Mucosa of descending colon (tissue), 3 donors: ENCODE results near the gene KAT2A. TPM values are rescaled to one million over a fixed set of nuclear protein-coding genes. Genes with fewer than 3 reads are reported as not detected.

Experiments used
- ATAC-seq: fragments of 200-7000 bp; cut with Tn5 transposase; one replicate; pipeline ENCODE4 v1.9.1; 2020; ENCODE audit warnings: mild to moderate bottlenecking, moderate library complexity
- DNase-seq, 3 donors: peaks; one replicate each; pipeline ENCODE4 v3.0.0-alpha.2; 2020
- H3K36me3 ChIP-seq: fragments of 200-600 bp; one replicate; pipeline ENCODE4 v1.8.0; 2021; ENCODE audit warnings: low read depth, mild to moderate bottlenecking
- H3K4me1 ChIP-seq: fragments of 200-600 bp; one replicate; pipeline ENCODE4 v1.8.0; 2021; ENCODE audit warnings: low read depth, mild to moderate bottlenecking
- H3K4me3 ChIP-seq: fragments of 200-600 bp; one replicate; pipeline ENCODE4 v1.8.0; 2021; ENCODE audit warnings: mild to moderate bottlenecking
- H3K9me3 ChIP-seq: fragments of 200-600 bp; one replicate; pipeline ENCODE4 v1.8.0; 2021; ENCODE audit warnings: mild to moderate bottlenecking
- CTCF ChIP-seq: fragments of 200-600 bp; IDR thresholded peaks from one replicate; pipeline ENCODE4 v1.8.0; 2022; ENCODE audit warnings: antibody characterized with exemption, mild to moderate bottlenecking
- intact Hi-C, 2 donors: fragments of 100-400 bp; cut with DNase I in 1 of 2; cut with micrococcal nuclease in 1 of 2; formaldehyde crosslinking; loops; one replicate each; pipeline versions ENCODE4 v1.11.0 to v1.11.1; 2022; cut with DNase I, micrococcal nuclease
- long read RNA-seq, 2 donors: library from polyadenylated mRNA; unstranded; transcript quantifications; one replicate each; pipeline ENCODE4 v2.0.0, GENCODE V29; 2019 to 2021
- total RNA-seq, 3 donors: library from RNA; stranded (reverse); fragmentation: NEBNext Ultra II Directional in 2 of 3; extraction: Animal tissue kit (Norgen Biotek cat#: 25700) in 2 of 3; gene quantifications; one replicate each; pipeline versions ENCODE4 v1.2.1 to v1.2.4, GENCODE V29; 2021 to 2023
- donor health status: DM: no; HTN: no; CAD: no; lungs with moderate emphysema.
- donor health status: DM: no; HTN: no; CAD: no.
- donor health status: DM: no; HTN: yes; CAD: no.

The KAT2A gene
- total RNA-seq = 10 to 100 TPM; 21.6 to 47.8 (median 31.4) TPM
- long read RNA-seq, donor 1, transcript KAT2A-202 (18 exons, 2,990 nt) = major isoform, 19 of 89 reads
- long read RNA-seq, donor 1, partial matches to known transcripts = 47 of 89 reads
- long read RNA-seq, donor 1, other reads (novel, unspliced or antisense) = 19 of 89 reads
- long read RNA-seq, donor 2, partial matches to known transcripts = 2 of 2 reads
- long read RNA-seq, donor 2, other reads (novel, unspliced or antisense) = 0 of 2 reads

- H3K36me3 ChIP-seq = no peaks in the 10 kb centered on the region
- no peaks in the 10 kb centered on the region for H3K9me3 ChIP-seq
- DNase-seq = peak; percentile 87 to 89 (median 89)
- peak within 1 kb of the TSS; percentile 50 for H3K4me3 ChIP-seq
- peaks cover 17% of the 10 kb centered on the region for H3K4me1 ChIP-seq
- no peak for TF ChIP-seq CTCF
- intact Hi-C loops = no loop called here
- ATAC-seq = peak; percentile 86
These were observed at the start of gene KAT2A for GRCh38 chr17:42120770-42121769. Gene KAT2A (minus strand): TSS chr17:42121367. CDS start chr17:42121304, 63 bp downstream.

- Histone ChIP-seq H3K4me1 (no peaks in the 10 kb centered on the region), H3K36me3 (no peaks in the 10 kb centered on the region), H3K9me3 (no peaks in the 10 kb centered on the region), H3K4me3 (no peak overlapping the region)
- TF ChIP-seq CTCF = no peak
- no peak for ATAC-seq
- intact Hi-C loops = no loop called here
- no peak for DNase-seq
These were observed 48.2 kb upstream of the KAT2A start for GRCh38 chr17:42169351-42169750.

GRCh38 chr17:42167807-42168206 lies 46.6 kb upstream of the KAT2A start:
- ATAC-seq (no peak), DNase-seq (no peak)
- no peaks in the 10 kb centered on the region for H3K36me3 ChIP-seq
- H3K9me3 ChIP-seq = no peaks in the 10 kb centered on the region
- H3K4me1 ChIP-seq = no peaks in the 10 kb centered on the region
- intact Hi-C loops = no loop called here
- H3K4me3 ChIP-seq = no peak overlapping the region
- TF ChIP-seq CTCF = no peak

- H3K4me3 ChIP-seq = no peak overlapping the region
- ATAC-seq = no peak
- intact Hi-C loops = no loop called here
These were observed 45.1 kb upstream of the KAT2A start for GRCh38 chr17:42166196-42166763.

More at GRCh38 chr17:42166196-42166763, 45.1 kb upstream of the KAT2A start:
- H3K36me3 ChIP-seq = no peaks in the 10 kb centered on the region
- no peak for TF ChIP-seq CTCF
- H3K9me3 ChIP-seq = no peaks in the 10 kb centered on the region
- H3K4me1 ChIP-seq = no peaks in the 10 kb centered on the region
- DNase-seq = no peak
